HG02852 (cell line): ENCODE results near the gene ANKRD36.
"Not testable (repeated sequence)": the region's sequence is repeated elsewhere in the genome, so short reads cannot be mapped to it uniquely, and the experiment has no call there.

Experiments used
- ATAC-seq: cut with Tn5 transposase; IDR thresholded peaks from one replicate; pipeline ENCODE4 v1.9.1; 2021; ENCODE audit warnings: mild to moderate bottlenecking, moderate library complexity; ENCODE audit not compliant: unreplicated experiment

Gene ANKRD36

GRCh38 chr2:97276232-97276798, 163.4 kb downstream of the ANKRD36 start:
- ATAC-seq, result not testable (repeated sequence)

DNA sequence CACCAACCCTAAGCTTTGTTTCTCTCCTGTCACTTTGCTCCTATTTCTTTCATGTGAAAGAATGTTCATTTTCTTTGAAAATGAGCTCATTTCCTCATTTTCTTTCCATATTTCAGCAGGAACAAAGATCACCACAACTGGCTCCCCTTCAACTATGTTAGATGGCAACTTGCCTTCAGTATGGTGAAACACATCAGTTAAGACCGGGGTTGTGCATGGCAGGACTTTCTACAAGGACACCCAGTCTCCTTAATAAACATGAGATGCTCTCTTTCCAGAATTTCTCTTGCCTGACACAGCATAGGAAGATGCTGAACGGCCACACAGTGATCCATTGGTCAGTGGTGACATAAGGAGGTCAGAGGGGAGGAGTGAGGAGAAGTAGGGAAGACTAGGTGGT, 172.2 kb downstream of the ANKRD36 start:
- not testable (repeated sequence) for ATAC-seq

GRCh38 chr2:97293687-97294086, 180.7 kb downstream of the ANKRD36 start:
- ATAC-seq, result not testable (repeated sequence)
